Upper lobe of left lung (tissue), 6 donors: Measurements from ENCODE around the gene GARS1. TPM values are rescaled to one million over a fixed set of nuclear protein-coding genes. Genes with fewer than 3 reads are reported as not detected.

Experiments
- ATAC-seq, 2 donors: fragments of 200-7000 bp; cut with Tn5 transposase; one replicate each; pipeline ENCODE4 v1.9.1; 2022; ENCODE audit warnings: mild to moderate bottlenecking in 2 of 2, moderate library complexity in 2 of 2; ENCODE audit not compliant: low FRiP score in 2 of 2
- DNase-seq, 2 donors: peaks; one replicate each; pipeline ENCODE4 v3.0.0-alpha.2; 2019 to 2020
- H3K27ac ChIP-seq, 4 donors: fragments of 200-600 bp; sonication (generic); one replicate each; pipeline ENCODE4 v1.5.1; 2016 to 2019
- H3K27me3 ChIP-seq, 4 donors: fragments of 200-600 bp; sonication (generic); one replicate each; pipeline ENCODE4 v1.5.1; 2017 to 2019
- H3K36me3 ChIP-seq, 4 donors: fragments of 200-600 bp; sonication (generic); one replicate each; pipeline ENCODE4 v1.5.1; 2016 to 2019
- H3K4me1 ChIP-seq, 4 donors: fragments of 200-600 bp; sonication (generic); one replicate each; pipeline ENCODE4 v1.5.1; 2018 to 2019
- H3K4me3 ChIP-seq, 4 donors: fragments of 200-600 bp; sonication (generic); one replicate each; pipeline ENCODE4 v1.5.1; 2017 to 2019; ENCODE audit warnings: mild to moderate bottlenecking in 2 of 4, moderate library complexity in 1 of 4
- H3K9me3 ChIP-seq, 4 donors: fragments of 200-600 bp; sonication (generic); one replicate each; pipeline ENCODE4 v1.5.1; 2018 to 2019
- CTCF ChIP-seq, 6 experiments: fragments of 450-650 bp in 4 of 6; fragments of 200-600 bp in 2 of 6; sonication (generic) in 2 of 6; IDR thresholded peaks; one replicate each; pipeline ENCODE4 v1.5.1; 2016 to 2019; ENCODE audit warnings: antibody characterized with exemption in 6 of 6
- EP300 ChIP-seq, 4 donors: sonication (generic); formaldehyde crosslinking; IDR thresholded peaks; one replicate each; pipeline ENCODE4 v1.5.1; 2017; ENCODE audit warnings: antibody characterized with exemption in 4 of 4, control low read depth in 2 of 4
- POLR2A ChIP-seq, 4 donors: fragments of 450-650 bp; IDR thresholded peaks; one replicate each; pipeline ENCODE4 v1.5.1; 2016 to 2017; ENCODE audit warnings: antibody characterized with exemption in 4 of 4, mild to moderate bottlenecking in 2 of 4
- POLR2AphosphoS5 ChIP-seq, 2 donors: sonication (generic); formaldehyde crosslinking; IDR thresholded peaks; one replicate each; pipeline ENCODE4 v1.5.1; 2017; ENCODE audit warnings: antibody characterized with exemption in 2 of 2
- WGBS, 2 donors: methylation state at CpG; one replicate each; pipeline ENCODE4 v1.1.5; 2017 to 2018; 5-methylcytosine and 5-hydroxymethylcytosine counted together
- total RNA-seq, 6 donors: library from RNA; depleted of rRNA in 4 of 6; stranded (reverse); fragments of >200 nt in 4 of 6; gene quantifications; one replicate each; pipeline versions ENCODE4 v1.1.0 to v1.2.1, GENCODE V29; 2016 to 2021
- donor health status: DM: no; HTN: no; CAD: no; lungs with moderate emphysema.
- donor health status: DM: no; HTN: yes; CAD: no; lungs with severe emphysema.

Gene GARS1
- total RNA-seq, 6 donors from 2014 or later, result 59.5 to 107 (median 81.6) TPM

- Histone ChIP-seq H3K4me3 (no peak overlapping the region), H3K27me3 (no peaks in the 10 kb centered on the region), H3K27ac (peak overlapping the region; percentile 3 to 79 (median 61)), H3K9me3 (no peaks in the 10 kb centered on the region), H3K36me3 (peaks cover 0 to 3% (median 0%) of the 10 kb centered on the region in 4 donors), H3K4me1 (peaks cover 13 to 28% (median 19%) of the 10 kb centered on the region in 4 donors)
- peak in 1 of 4 donors; percentile 50 for TF ChIP-seq POLR2A (IDR thresholded peaks at IDR 0.05)
- TF ChIP-seq POLR2AphosphoS5 (IDR thresholded peaks at IDR 0.05), result peak in 1 of 2 donors; percentile 62
- peak in 1 of 4 donors; percentile 88 for TF ChIP-seq EP300 (IDR thresholded peaks at IDR 0.05)
- no peak for TF ChIP-seq CTCF (IDR thresholded peaks at IDR 0.05)
- DNase-seq (peak in 1 of 2 donors; percentile 35), ATAC-seq (peak in 1 of 2 donors; percentile 31)
- 71 to 74% methylated on average over 7 of the region's 7 CpGs for WGBS, 2 donors
Observed at GRCh38 chr7:30549931-30550493, 44.7 kb upstream of the GARS1 start.

GRCh38 chr7:30552330-30552729 is 42.3 kb upstream of the GARS1 start:
- Histone ChIP-seq H3K27ac (no peak overlapping the region), H3K27me3 (no peaks in the 10 kb centered on the region), H3K4me3 (no peak overlapping the region), H3K9me3 (no peaks in the 10 kb centered on the region), H3K36me3 (peaks cover 0 to 7% (median 0%) of the 10 kb centered on the region in 4 donors), H3K4me1 (peaks cover 13 to 28% (median 19%) of the 10 kb centered on the region in 4 donors)
- DNase-seq (no peak), ATAC-seq (no peak)
- 62 to 81% methylated on average over 1 of the region's 1 CpG for WGBS, 2 donors
- TF ChIP-seq POLR2A (IDR thresholded peaks at IDR 0.05) (no peak), CTCF (IDR thresholded peaks at IDR 0.05) (no peak), POLR2AphosphoS5 (IDR thresholded peaks at IDR 0.05) (no peak), EP300 (IDR thresholded peaks at IDR 0.05) (no peak)

GRCh38 chr7:30553141-30553540 is 41.5 kb upstream of the GARS1 start:
- Histone ChIP-seq H3K4me1 (peaks cover 13 to 28% (median 19%) of the 10 kb centered on the region in 4 donors), H3K4me3 (no peak overlapping the region), H3K27ac (no peak overlapping the region), H3K27me3 (no peaks in the 10 kb centered on the region), H3K9me3 (no peaks in the 10 kb centered on the region), H3K36me3 (peaks cover 0 to 7% (median 0%) of the 10 kb centered on the region in 4 donors)
- ATAC-seq, result no peak
- no peak for DNase-seq
- no peak for TF ChIP-seq EP300 (IDR thresholded peaks at IDR 0.05)
- TF ChIP-seq POLR2A (IDR thresholded peaks at IDR 0.05), result no peak
- no peak for TF ChIP-seq POLR2AphosphoS5 (IDR thresholded peaks at IDR 0.05)

- Histone ChIP-seq H3K4me1 (peaks cover 13 to 27% (median 19%) of the 10 kb centered on the region in 4 donors), H3K4me3 (no peak overlapping the region)
Observed at GRCh38 chr7:30553546-30553945, 41.1 kb upstream of the GARS1 start.

GRCh38 chr7:30555525-30555924 is 39.2 kb upstream of the GARS1 start:
- DNase-seq (no peak), ATAC-seq (no peak)
- H3K9me3 ChIP-seq, result no peaks in the 10 kb centered on the region
- TF ChIP-seq POLR2A (IDR thresholded peaks at IDR 0.05) (no peak), POLR2AphosphoS5 (IDR thresholded peaks at IDR 0.05) (no peak), EP300 (IDR thresholded peaks at IDR 0.05) (no peak), CTCF (IDR thresholded peaks at IDR 0.05) (no peak)
- H3K36me3 ChIP-seq, result peaks cover 0 to 7% (median 0%) of the 10 kb centered on the region in 4 donors
- 96% methylated on average over 2 of the region's 2 CpGs for WGBS, 2 donors
- H3K27ac ChIP-seq, result no peak overlapping the region
- H3K4me3 ChIP-seq, result no peak overlapping the region
- peaks cover 8 to 15% (median 12%) of the 10 kb centered on the region in 4 donors for H3K4me1 ChIP-seq
- no peaks in the 10 kb centered on the region for H3K27me3 ChIP-seq

More at GRCh38 chr7:30553546-30553945, 41.1 kb upstream of the GARS1 start:
- peaks cover 0 to 7% (median 0%) of the 10 kb centered on the region in 4 donors for H3K36me3 ChIP-seq
- TF ChIP-seq POLR2AphosphoS5 (IDR thresholded peaks at IDR 0.05), result no peak
- no peak for TF ChIP-seq CTCF (IDR thresholded peaks at IDR 0.05)
- no peak for TF ChIP-seq POLR2A (IDR thresholded peaks at IDR 0.05)
- no peak for TF ChIP-seq EP300 (IDR thresholded peaks at IDR 0.05)
- ATAC-seq, result no peak
- WGBS, 2 donors, result 68 to 83% methylated on average over 3 of the region's 3 CpGs
- H3K9me3 ChIP-seq, result no peaks in the 10 kb centered on the region
- H3K27me3 ChIP-seq, result no peaks in the 10 kb centered on the region
- no peak overlapping the region for H3K27ac ChIP-seq
- DNase-seq, result no peak
